ENCODE results near the gene RFC3.

Gene RFC3

GRCh38 chr13:33775339-33776108, 42.4 kb upstream of the RFC3 start:
- ChIA-PET POLR2A (no interaction called here), CTCF (no interaction called here)

DNA sequence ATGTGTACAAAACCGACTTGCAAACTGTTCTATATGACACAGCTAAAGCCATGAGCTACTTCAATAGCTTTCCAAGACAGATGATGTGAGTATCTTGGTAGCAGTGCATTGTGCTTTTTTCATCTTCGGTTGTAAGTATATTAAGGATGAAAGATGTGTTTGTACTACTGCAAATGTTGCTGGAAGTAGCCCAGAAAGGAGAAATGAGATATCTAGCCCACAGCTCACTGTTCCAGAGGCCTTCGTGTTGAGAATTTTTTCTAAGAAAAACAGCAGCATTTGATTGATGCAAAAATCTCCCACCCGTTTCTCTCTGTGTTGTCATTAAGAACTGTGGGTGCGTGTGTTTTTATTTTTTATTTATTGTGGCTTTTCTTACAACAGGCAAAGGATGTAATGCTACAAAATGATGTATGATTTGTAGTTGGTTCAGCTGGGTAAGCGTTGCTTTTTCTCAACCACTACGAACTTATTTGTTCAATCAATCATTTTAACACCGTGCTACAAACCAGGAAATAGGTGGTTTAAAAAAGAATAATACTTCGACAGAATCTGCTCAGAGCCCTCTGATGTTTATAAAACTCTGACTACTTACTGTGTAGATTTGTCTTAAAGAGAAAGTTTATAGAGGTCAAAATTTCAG, 41.6 kb upstream of the RFC3 start:
- no peaks in the 10 kb centered on the region for H3K4me1 ChIP-seq (ENCODE audit: control insufficient read depth, insufficient read depth, low read length)
- no peaks in the 10 kb centered on the region for H3K9me3 ChIP-seq (ENCODE audit: control insufficient read depth, insufficient read depth, low read depth, low read length)
- POLR2A ChIA-PET, result no interaction called here
- CTCF ChIA-PET, result no interaction called here
- no peaks in the 10 kb centered on the region for H3K36me3 ChIP-seq (ENCODE audit: control insufficient read depth in 2 of 2, insufficient read depth in 1 of 2, low read length in 2 of 2)
- H3K4me3 ChIP-seq (ENCODE audit: low read depth, low read length), result no peak overlapping the region
- H3K27ac ChIP-seq (ENCODE audit: extremely low read depth, low read depth, low read length), result no peak overlapping the region
- TF ChIP-seq GLIS2 (tag by site-specific recombination; IDR thresholded peaks at IDR 0.05) (no peak), ZBTB11 (tag by site-specific recombination; conservative IDR thresholded peaks at IDR 0.05; ENCODE audit: low read depth) (no peak), ZBTB10 (tag by site-specific recombination; IDR thresholded peaks at IDR 0.05) (no peak), FEZF1 (tag by site-specific recombination; IDR thresholded peaks at IDR 0.05) (no peak), ZNF138 (tag by site-specific recombination; IDR thresholded peaks at IDR 0.05; ENCODE audit: borderline replicate concordance) (no peak), ZNF10 (tag by site-specific recombination; IDR thresholded peaks at IDR 0.05) (no peak), HOXC10 (CRISPR knock-in tag; IDR thresholded peaks at IDR 0.05) (no peak), ZNF621 (tag by site-specific recombination; IDR thresholded peaks at IDR 0.05) (no peak), ZNF24 (tag by site-specific recombination; IDR thresholded peaks at IDR 0.05) (no peak), ZNF768 (tag by site-specific recombination; IDR thresholded peaks at IDR 0.05) (no peak)
- TF ChIP-seq, protein P1, sequence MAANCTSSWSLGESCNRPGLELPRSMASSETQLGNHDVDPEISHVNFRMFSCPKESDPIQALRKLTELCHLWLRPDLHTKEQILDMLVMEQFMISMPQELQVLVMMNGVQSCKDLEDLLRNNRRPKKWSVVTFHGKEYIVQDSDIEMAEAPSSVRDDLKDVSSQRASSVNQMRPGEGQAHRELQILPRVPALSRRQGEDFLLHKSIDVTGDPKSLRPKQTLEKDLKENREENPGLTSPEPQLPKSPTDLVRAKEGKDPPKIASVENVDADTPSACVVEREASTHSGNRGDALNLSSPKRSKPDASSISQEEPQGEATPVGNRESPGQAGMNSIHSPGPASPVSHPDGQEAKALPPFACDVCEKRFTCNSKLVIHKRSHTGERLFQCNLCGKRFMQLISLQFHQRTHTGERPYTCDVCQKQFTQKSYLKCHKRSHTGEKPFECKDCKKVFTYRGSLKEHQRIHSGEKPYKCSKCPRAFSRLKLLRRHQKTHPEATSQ (tag by site-specific recombination; IDR thresholded peaks at IDR 0.05), result no peak

More at GRCh38 chr13:33775339-33776108, 42.4 kb upstream of the RFC3 start:
- no peaks in the 10 kb centered on the region for H3K9me3 ChIP-seq (ENCODE audit: control insufficient read depth, insufficient read depth, low read depth, low read length)
- no peak overlapping the region for H3K4me3 ChIP-seq (ENCODE audit: low read depth, low read length)
- no peak overlapping the region for H3K27ac ChIP-seq (ENCODE audit: extremely low read depth, low read depth, low read length)
- TF ChIP-seq SCRT2 (tag by site-specific recombination; IDR thresholded peaks at IDR 0.05) (no peak), ZSCAN4 (tag by site-specific recombination; IDR thresholded peaks at IDR 0.05) (no peak), ZNF10 (tag by site-specific recombination; IDR thresholded peaks at IDR 0.05) (no peak), ZNF623 (tag by site-specific recombination; IDR thresholded peaks at IDR 0.05) (no peak), SP3 (tag by site-specific recombination; IDR thresholded peaks at IDR 0.05) (no peak), MZF1 (tag by site-specific recombination; IDR thresholded peaks at IDR 0.05; ENCODE audit: borderline replicate concordance) (no peak), ZBTB44 (tag by site-specific recombination; IDR thresholded peaks at IDR 0.05) (no peak), ZEB2 (tag by site-specific recombination; IDR thresholded peaks at IDR 0.05) (no peak), ZSCAN18 (tag by site-specific recombination; IDR thresholded peaks at IDR 0.05) (no peak), ZNF138 (tag by site-specific recombination; IDR thresholded peaks at IDR 0.05; ENCODE audit: borderline replicate concordance) (no peak)
- no peaks in the 10 kb centered on the region for H3K4me1 ChIP-seq (ENCODE audit: control insufficient read depth, insufficient read depth, low read length)
- no peaks in the 10 kb centered on the region for H3K36me3 ChIP-seq (ENCODE audit: control insufficient read depth in 2 of 2, insufficient read depth in 1 of 2, low read length in 2 of 2)

All from HEK293 (cell line).